ENCODE measurements around the gene GYS2.

GYS2 gene

GRCh38 chr12:21523148-21523547 is 81.5 kb downstream of the GYS2 start:
- ATAC-seq, result no peak

GRCh38 chr12:21521541-21521940 is 83.1 kb downstream of the GYS2 start:
- TF ChIP-seq CREB5 (CRISPR knock-in tag; IDR thresholded peaks at IDR 0.05; ENCODE audit: low read depth), result no peak
- TF ChIP-seq ZNF565 (CRISPR knock-in tag; conservative IDR thresholded peaks at IDR 0.05; ENCODE audit: low read depth), result no peak
- no peak for TF ChIP-seq ARNTL (CRISPR knock-in tag; IDR thresholded peaks at IDR 0.05; ENCODE audit: borderline replicate concordance, low read depth)
- TF ChIP-seq ESRRG (CRISPR knock-in tag; IDR thresholded peaks at IDR 0.05), result no peak
- TF ChIP-seq PPARA (CRISPR knock-in tag; IDR thresholded peaks at IDR 0.05; ENCODE audit: borderline replicate concordance), result no peak
- TF ChIP-seq TSHZ2 (CRISPR knock-in tag; IDR thresholded peaks at IDR 0.05), result no peak
- TF ChIP-seq ZFP3 (CRISPR knock-in tag; IDR thresholded peaks at IDR 0.05), result no peak
- no peak for TF ChIP-seq ZNF8 (CRISPR knock-in tag; IDR thresholded peaks at IDR 0.05)
- TF ChIP-seq PATZ1 (CRISPR knock-in tag; IDR thresholded peaks at IDR 0.05; ENCODE audit: borderline replicate concordance), result no peak
- no peak for TF ChIP-seq POU6F1 (CRISPR knock-in tag; IDR thresholded peaks at IDR 0.05; ENCODE audit: borderline replicate concordance, low read depth)
- no peak for TF ChIP-seq SNAI2 (CRISPR knock-in tag; IDR thresholded peaks at IDR 0.05)
- no peak for TF ChIP-seq OSR1 (CRISPR knock-in tag; IDR thresholded peaks at IDR 0.05)
- ATAC-seq, result no peak

More at GRCh38 chr12:21523148-21523547, 81.5 kb downstream of the GYS2 start:
- TF ChIP-seq ARNTL (CRISPR knock-in tag; IDR thresholded peaks at IDR 0.05; ENCODE audit: borderline replicate concordance, low read depth), result no peak
- TF ChIP-seq CREB5 (CRISPR knock-in tag; IDR thresholded peaks at IDR 0.05; ENCODE audit: low read depth), result no peak
- TF ChIP-seq TOX (CRISPR knock-in tag; IDR thresholded peaks at IDR 0.05; ENCODE audit: borderline replicate concordance), result no peak
- TF ChIP-seq CSDC2 (CRISPR knock-in tag; IDR thresholded peaks at IDR 0.05), result no peak
- no peak for TF ChIP-seq ZNF70 (CRISPR knock-in tag; IDR thresholded peaks at IDR 0.05)
- TF ChIP-seq ZNF8 (CRISPR knock-in tag; IDR thresholded peaks at IDR 0.05), result no peak
- no peak for TF ChIP-seq TSHZ2 (CRISPR knock-in tag; IDR thresholded peaks at IDR 0.05)
- TF ChIP-seq ISL1 (CRISPR knock-in tag; IDR thresholded peaks at IDR 0.05), result no peak
- no peak for TF ChIP-seq ZFP30 (CRISPR knock-in tag; IDR thresholded peaks at IDR 0.05)
- no peak for TF ChIP-seq SNAI2 (CRISPR knock-in tag; IDR thresholded peaks at IDR 0.05)
- TF ChIP-seq GLIS3 (CRISPR knock-in tag; IDR thresholded peaks at IDR 0.05), result no peak
- no peak for TF ChIP-seq PATZ1 (CRISPR knock-in tag; IDR thresholded peaks at IDR 0.05; ENCODE audit: borderline replicate concordance)
- TF ChIP-seq ZNF565 (CRISPR knock-in tag; conservative IDR thresholded peaks at IDR 0.05; ENCODE audit: low read depth), result no peak

Data from SK-N-SH treated with all-trans-retinoic acid at 6 μM for 48 hours (cell line).